NT2/D1 (cell line): Measurements from ENCODE around the gene DUS3L.
"Not testable (repeated sequence)": the region's sequence is repeated elsewhere in the genome, so short reads cannot be mapped to it uniquely, and the experiment has no call there.

ENCODE experiments used
- DNase-seq: peaks from one replicate; pipeline ENCODE4 v3.0.0-alpha.2; 2011; ENCODE audit warnings: low read depth, low spot score
- H3K27me3 ChIP-seq: 2 replicates; pipeline ENCODE4 v1.6.0; 2011; ENCODE audit warnings: mild to moderate bottlenecking; ENCODE audit not compliant: insufficient read length, insufficient read depth
- H3K36me3 ChIP-seq: 2 replicates; pipeline ENCODE4 v1.6.1; 2011; ENCODE audit warnings: mild to moderate bottlenecking, low read length, mixed read lengths; ENCODE audit not compliant: insufficient read depth, insufficient read length
- H3K4me1 ChIP-seq: 2 replicates; pipeline ENCODE4 v1.5.1; 2011; ENCODE audit not compliant: insufficient read depth, insufficient read length
- H3K4me3 ChIP-seq: 2 replicates; pipeline ENCODE4 v1.5.1; 2011; ENCODE audit warnings: low read depth; ENCODE audit not compliant: insufficient read length
- H3K9ac ChIP-seq: 2 replicates; pipeline ENCODE4 v1.6.0; 2011; ENCODE audit warnings: low read depth; ENCODE audit not compliant: insufficient read length
- H3K9me3 ChIP-seq: 2 replicates; pipeline ENCODE4 v1.5.1; 2011; ENCODE audit warnings: mild to moderate bottlenecking, low read length; ENCODE audit not compliant: insufficient read depth
- SUZ12 ChIP-seq: IDR thresholded peaks from 2 replicates; pipeline ENCODE4 v1.6.1; 2011; ENCODE audit not compliant: insufficient read length, insufficient read depth; ENCODE audit errors: extremely low read depth
- YY1 ChIP-seq: IDR thresholded peaks from 2 replicates; pipeline ENCODE4 v1.6.1; 2011; ENCODE audit not compliant: insufficient read length, insufficient read depth
- ZNF274 ChIP-seq: IDR thresholded peaks from 2 replicates; pipeline ENCODE4 v1.6.1; 2011; ENCODE audit warnings: mild to moderate bottlenecking, low read depth, low read length

Gene DUS3L

GRCh38 chr19:5772416-5772815, 18.5 kb downstream of the DUS3L start:
- DNase-seq: no peak
- no peak overlapping the region for H3K4me3 ChIP-seq
- H3K27me3 ChIP-seq: no peaks in the 10 kb centered on the region
- H3K4me1 ChIP-seq: peaks cover 7% of the 10 kb centered on the region
- TF ChIP-seq YY1 (no peak), ZNF274 (no peak), SUZ12 (no peak)
- no peak overlapping the region for H3K9ac ChIP-seq
- H3K36me3 ChIP-seq: no peaks in the 10 kb centered on the region
- H3K9me3 ChIP-seq: no peaks in the 10 kb centered on the region

GRCh38 chr19:5767949-5768348, 23.0 kb downstream of the DUS3L start:
- Histone ChIP-seq H3K27me3 (no peaks in the 10 kb centered on the region), H3K9me3 (no peaks in the 10 kb centered on the region), H3K36me3 (no peaks in the 10 kb centered on the region), H3K4me3 (no peak overlapping the region), H3K9ac (no peak overlapping the region), H3K4me1 (peaks cover 6% of the 10 kb centered on the region)
- DNase-seq: no peak
- TF ChIP-seq YY1 (no peak), SUZ12 (no peak), ZNF274 (no peak)

- no peak overlapping the region for H3K9ac ChIP-seq
- TF ChIP-seq YY1 (no peak), ZNF274 (no peak), SUZ12 (no peak)
- DNase-seq: no peak
- no peak overlapping the region for H3K4me3 ChIP-seq
- H3K4me1 ChIP-seq: peaks cover 2% of the 10 kb centered on the region
- H3K9me3 ChIP-seq: no peaks in the 10 kb centered on the region
- no peaks in the 10 kb centered on the region for H3K36me3 ChIP-seq
- H3K27me3 ChIP-seq: no peaks in the 10 kb centered on the region
Observed at GRCh38 chr19:5765220-5765619, 25.7 kb downstream of the DUS3L start.

- H3K9ac ChIP-seq: no peak overlapping the region
- H3K36me3 ChIP-seq: no peaks in the 10 kb centered on the region
- TF ChIP-seq YY1 (no peak), SUZ12 (no peak), ZNF274 (no peak)
- H3K27me3 ChIP-seq: no peaks in the 10 kb centered on the region
- H3K4me1 ChIP-seq: peaks cover 3% of the 10 kb centered on the region
- DNase-seq: no peak
- H3K9me3 ChIP-seq: no peaks in the 10 kb centered on the region
- no peak overlapping the region for H3K4me3 ChIP-seq
Observed at GRCh38 chr19:5762608-5763217, 28.2 kb downstream of the DUS3L start.

GRCh38 chr19:5753743-5754142, 37.2 kb downstream of the DUS3L start:
- no peaks in the 10 kb centered on the region for H3K9me3 ChIP-seq
- TF ChIP-seq YY1: no peak
- TF ChIP-seq ZNF274: no peak
- no peak for TF ChIP-seq SUZ12
- no peak overlapping the region for H3K9ac ChIP-seq
- no peak overlapping the region for H3K4me3 ChIP-seq
- no peaks in the 10 kb centered on the region for H3K36me3 ChIP-seq
- no peaks in the 10 kb centered on the region for H3K27me3 ChIP-seq
- no peak for DNase-seq
- H3K4me1 ChIP-seq: peaks cover 2% of the 10 kb centered on the region

- no peaks in the 10 kb centered on the region for H3K4me1 ChIP-seq
- no peak overlapping the region for H3K4me3 ChIP-seq
- no peaks in the 10 kb centered on the region for H3K27me3 ChIP-seq
- TF ChIP-seq SUZ12 (no peak), YY1 (no peak)
- H3K36me3 ChIP-seq: no peaks in the 10 kb centered on the region
- no peaks in the 10 kb centered on the region for H3K9me3 ChIP-seq
- no peak for DNase-seq
- no peak overlapping the region for H3K9ac ChIP-seq
Observed at GRCh38 chr19:5751709-5752108, 39.3 kb downstream of the DUS3L start.

GRCh38 chr19:5749505-5749904, 41.5 kb downstream of the DUS3L start:
- Histone ChIP-seq H3K9me3 (no peaks in the 10 kb centered on the region), H3K9ac (no peak overlapping the region), H3K4me3 (no peak overlapping the region), H3K36me3 (no peaks in the 10 kb centered on the region), H3K4me1 (no peaks in the 10 kb centered on the region), H3K27me3 (no peaks in the 10 kb centered on the region)
- DNase-seq: no peak
- TF ChIP-seq ZNF274 (no peak), YY1 (no peak), SUZ12 (no peak)

- H3K9ac ChIP-seq, H3K4me1 ChIP-seq, H3K9me3 ChIP-seq, H3K27me3 ChIP-seq, H3K4me3 ChIP-seq, DNase-seq, H3K36me3 ChIP-seq: not testable (repeated sequence)
Observed at GRCh38 chr19:5748920-5749319, 42.0 kb downstream of the DUS3L start.

GRCh38 chr19:5744999-5745398, 46.0 kb downstream of the DUS3L start:
- H3K9me3 ChIP-seq, H3K36me3 ChIP-seq, H3K27me3 ChIP-seq, H3K4me3 ChIP-seq, DNase-seq, H3K9ac ChIP-seq, H3K4me1 ChIP-seq: not testable (repeated sequence)
